Mesothelial cell of epicardium (in vitro differentiated cells): ENCODE results near the gene CROT. TPM values are rescaled to one million over a fixed set of nuclear protein-coding genes. Genes with fewer than 3 reads are reported as not detected.

Experiments
- DNase-seq, 2 experiments: peaks; one replicate each; pipeline ENCODE4 v3.0.0; 2021; ENCODE audit warnings: low spot score in 2 of 2; ENCODE audit not compliant: unreplicated experiment in 2 of 2
- H3K27ac Mint-ChIP-seq: 2 replicates; pipeline ENCODE4 v1.8.0; 2021; ENCODE audit warnings: mixed read lengths
- H3K27me3 Mint-ChIP-seq: 2 replicates; pipeline ENCODE4 v1.8.0; 2021; ENCODE audit warnings: low read depth, mixed read lengths
- H3K36me3 Mint-ChIP-seq: 2 replicates; pipeline ENCODE4 v1.8.0; 2021; ENCODE audit warnings: mixed read lengths
- H3K4me1 Mint-ChIP-seq: 2 replicates; pipeline ENCODE4 v1.8.0; 2021; ENCODE audit warnings: mixed read lengths
- H3K4me3 Mint-ChIP-seq: 2 replicates; pipeline ENCODE4 v1.8.0; 2021; ENCODE audit warnings: mild to moderate bottlenecking, moderate library complexity, mixed read lengths
- H3K9me3 Mint-ChIP-seq: 2 replicates; pipeline ENCODE4 v1.8.0; 2021; ENCODE audit warnings: mixed read lengths
- CTCF ChIP-seq: fragments of 200-600 bp; sonication (generic); IDR thresholded peaks from one replicate; pipeline ENCODE4 v1.5.0; 2021; ENCODE audit warnings: antibody characterized with exemption; ENCODE audit not compliant: unreplicated experiment
- total RNA-seq: library from RNA; stranded (reverse); gene quantifications from 3 replicates; pipeline ENCODE4 v1.2.1, GENCODE V29; 2021

Gene CROT
- total RNA-seq, 1 donor from 2014 or later, result 20.7 TPM

GRCh38 chr7:87347207-87347606 lies 1.7 kb downstream of the CROT start:
- Mint-ChIP-seq H3K36me3 (peaks cover 33% of the 10 kb centered on the region), H3K9me3 (peaks cover 8% of the 10 kb centered on the region), H3K27me3 (no peaks in the 10 kb centered on the region), H3K27ac (peak overlapping the region; percentile 4), H3K4me1 (peaks cover 38% of the 10 kb centered on the region), H3K4me3 (no peak overlapping the region)
- DNase-seq, result no peak
- no peak for TF ChIP-seq CTCF

GRCh38 chr7:87347664-87348063 lies 2.2 kb downstream of the CROT start:
- Mint-ChIP-seq H3K36me3 (peaks cover 36% of the 10 kb centered on the region), H3K4me3 (no peak overlapping the region), H3K27me3 (no peaks in the 10 kb centered on the region), H3K4me1 (peaks cover 33% of the 10 kb centered on the region), H3K27ac (no peak overlapping the region), H3K9me3 (peaks cover 8% of the 10 kb centered on the region)
- no peak for TF ChIP-seq CTCF
- DNase-seq, result no peak

GRCh38 chr7:87354749-87355148 lies 9.3 kb downstream of the CROT start:
- Mint-ChIP-seq H3K9me3 (peaks cover 27% of the 10 kb centered on the region), H3K27ac (no peak overlapping the region), H3K36me3 (peaks cover 75% of the 10 kb centered on the region), H3K4me1 (no peaks in the 10 kb centered on the region), H3K4me3 (no peak overlapping the region), H3K27me3 (no peaks in the 10 kb centered on the region)
- no peak for TF ChIP-seq CTCF
- no peak for DNase-seq

- Mint-ChIP-seq H3K36me3 (peaks cover 66% of the 10 kb centered on the region), H3K27ac (no peak overlapping the region), H3K4me3 (no peak overlapping the region), H3K4me1 (no peaks in the 10 kb centered on the region), H3K9me3 (peaks cover 19% of the 10 kb centered on the region), H3K27me3 (no peaks in the 10 kb centered on the region)
- no peak for DNase-seq
- no peak for TF ChIP-seq CTCF
Measured at GRCh38 chr7:87356448-87356847, 11.0 kb downstream of the CROT start.

- TF ChIP-seq CTCF, result no peak
- peaks cover 13% of the 10 kb centered on the region for H3K9me3 Mint-ChIP-seq
- H3K27me3 Mint-ChIP-seq, result no peaks in the 10 kb centered on the region
- H3K36me3 Mint-ChIP-seq, result peaks cover 47% of the 10 kb centered on the region
- H3K27ac Mint-ChIP-seq, result no peak overlapping the region
- DNase-seq, result no peak
- H3K4me1 Mint-ChIP-seq, result no peaks in the 10 kb centered on the region
- H3K4me3 Mint-ChIP-seq, result no peak overlapping the region
Measured at GRCh38 chr7:87359366-87359765, 13.9 kb downstream of the CROT start.

GRCh38 chr7:87361320-87361719 lies 15.9 kb downstream of the CROT start:
- no peak for DNase-seq
- H3K27ac Mint-ChIP-seq, result no peak overlapping the region
- no peak for TF ChIP-seq CTCF
- peaks cover 6% of the 10 kb centered on the region for H3K9me3 Mint-ChIP-seq
- H3K27me3 Mint-ChIP-seq, result no peaks in the 10 kb centered on the region
- H3K36me3 Mint-ChIP-seq, result peaks cover 29% of the 10 kb centered on the region
- no peak overlapping the region for H3K4me3 Mint-ChIP-seq
- H3K4me1 Mint-ChIP-seq, result no peaks in the 10 kb centered on the region
